Brain microvascular endothelial cell (primary cell): Measurements from ENCODE around the gene LYRM7.

ENCODE experiments used
- DNase-seq: peaks from one replicate; pipeline ENCODE4 v3.0.0-alpha.2; 2020
- H3K27ac ChIP-seq: fragments of 250-450 bp; sonication (Bioruptor Pico); 2 replicates; pipeline ENCODE4 v1.5.1; 2020; ENCODE audit warnings: mild to moderate bottlenecking, moderate library complexity
- H3K27me3 ChIP-seq: fragments of 250-450 bp; sonication (Bioruptor Pico); replicated peaks from 2 replicates; pipeline ENCODE4 v1.5.1; 2020; ENCODE audit warnings: mild to moderate bottlenecking
- H3K36me3 ChIP-seq: fragments of 250-450 bp; sonication (Bioruptor Pico); replicated peaks from 2 replicates; pipeline ENCODE4 v1.5.1; 2020; ENCODE audit warnings: mild to moderate bottlenecking
- H3K4me3 ChIP-seq: 2 replicates; pipeline ENCODE4 v1.5.1; 2011; ENCODE audit warnings: low read depth, mild to moderate bottlenecking, control low read depth, low read length, moderate library complexity
- in situ Hi-C: cut with HindIII; loops from 2 replicates; pipeline ENCODE4 v1.10.0; 2017; ENCODE audit warnings: low sequenced_read_pairs, low pct_ligation_motif_present
- TF ChIP-seq, protein P1 (sequence below): IDR thresholded peaks from 2 replicates; pipeline ENCODE4 v1.5.1; 2011; ENCODE audit warnings: low read depth, mild to moderate bottlenecking, moderate library complexity, low read length, control low read depth, inconsistent platforms; ENCODE audit errors: missing control alignments

Gene LYRM7

DNA sequence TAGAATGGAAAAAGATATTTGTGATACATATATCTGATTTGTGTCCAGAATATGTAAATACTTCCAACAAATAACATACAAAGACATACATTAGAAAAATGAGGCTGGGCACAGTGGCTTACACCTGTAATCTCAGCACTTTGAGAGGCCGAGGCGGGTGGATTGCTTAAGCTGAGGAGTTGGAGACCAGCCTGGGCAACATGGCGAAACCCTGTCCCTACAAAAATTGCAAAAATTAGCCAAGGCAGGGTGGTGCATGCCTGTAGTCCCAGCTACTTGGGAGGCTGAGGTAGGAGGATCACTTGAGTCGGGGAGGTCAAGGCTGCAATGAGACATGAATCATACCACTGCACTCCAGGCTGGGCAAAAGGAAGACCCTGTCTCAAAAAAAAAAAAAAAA lies 47.0 kb downstream of the LYRM7 start:
- no peak overlapping the region for H3K4me3 ChIP-seq
- TF ChIP-seq, protein P1, sequence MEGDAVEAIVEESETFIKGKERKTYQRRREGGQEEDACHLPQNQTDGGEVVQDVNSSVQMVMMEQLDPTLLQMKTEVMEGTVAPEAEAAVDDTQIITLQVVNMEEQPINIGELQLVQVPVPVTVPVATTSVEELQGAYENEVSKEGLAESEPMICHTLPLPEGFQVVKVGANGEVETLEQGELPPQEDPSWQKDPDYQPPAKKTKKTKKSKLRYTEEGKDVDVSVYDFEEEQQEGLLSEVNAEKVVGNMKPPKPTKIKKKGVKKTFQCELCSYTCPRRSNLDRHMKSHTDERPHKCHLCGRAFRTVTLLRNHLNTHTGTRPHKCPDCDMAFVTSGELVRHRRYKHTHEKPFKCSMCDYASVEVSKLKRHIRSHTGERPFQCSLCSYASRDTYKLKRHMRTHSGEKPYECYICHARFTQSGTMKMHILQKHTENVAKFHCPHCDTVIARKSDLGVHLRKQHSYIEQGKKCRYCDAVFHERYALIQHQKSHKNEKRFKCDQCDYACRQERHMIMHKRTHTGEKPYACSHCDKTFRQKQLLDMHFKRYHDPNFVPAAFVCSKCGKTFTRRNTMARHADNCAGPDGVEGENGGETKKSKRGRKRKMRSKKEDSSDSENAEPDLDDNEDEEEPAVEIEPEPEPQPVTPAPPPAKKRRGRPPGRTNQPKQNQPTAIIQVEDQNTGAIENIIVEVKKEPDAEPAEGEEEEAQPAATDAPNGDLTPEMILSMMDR = no peak
- in situ Hi-C loops = no loop called here
- no peaks in the 10 kb centered on the region for H3K27me3 ChIP-seq
- no peak for DNase-seq
- no peaks in the 10 kb centered on the region for H3K36me3 ChIP-seq
- no peak overlapping the region for H3K27ac ChIP-seq

DNA sequence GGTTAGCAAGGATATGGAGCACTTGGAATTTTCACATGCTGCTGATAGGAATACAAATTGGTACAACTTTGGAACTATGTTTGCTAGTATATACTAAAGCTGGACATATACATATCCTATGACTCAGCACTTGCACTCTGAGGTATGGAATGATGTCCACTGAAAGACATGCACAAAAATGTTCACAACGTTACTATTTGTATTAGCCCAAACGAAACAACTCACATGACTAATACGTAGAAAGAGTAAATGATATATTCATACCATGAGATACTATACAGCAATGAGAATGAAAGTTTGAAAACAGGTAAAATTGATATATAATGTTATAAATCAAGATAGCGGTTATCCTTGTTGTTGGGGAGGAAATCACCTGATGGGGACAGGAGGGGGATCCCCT lies 47.6 kb downstream of the LYRM7 start:
- in situ Hi-C loops = no loop called here
- H3K36me3 ChIP-seq = no peaks in the 10 kb centered on the region
- TF ChIP-seq, protein P1 = no peak
- H3K27me3 ChIP-seq = no peaks in the 10 kb centered on the region
- H3K4me3 ChIP-seq = no peak overlapping the region
- H3K27ac ChIP-seq = peak overlapping the region; percentile 61
- DNase-seq = peak; percentile 61

DNA sequence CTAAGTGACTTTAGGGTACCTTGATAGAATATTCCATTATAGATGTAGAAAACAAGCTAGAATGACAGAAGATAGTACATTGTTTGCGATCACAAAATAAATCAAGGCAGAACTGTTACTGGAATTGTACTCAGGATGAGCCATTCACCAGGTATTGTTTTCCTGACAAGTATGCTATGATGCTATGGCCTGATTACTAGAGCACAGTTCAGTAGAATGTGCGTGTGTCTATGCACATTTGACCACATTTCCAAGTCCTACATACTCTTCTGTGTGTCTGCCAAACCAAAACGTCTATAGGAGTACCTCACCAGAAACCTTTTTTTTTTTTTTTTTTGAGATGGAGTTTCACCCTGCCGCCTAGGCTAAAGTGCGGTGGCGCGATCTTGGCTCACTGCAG lies 49.8 kb downstream of the LYRM7 start:
- TF ChIP-seq, protein P1 = no peak
- Histone ChIP-seq H3K27me3 (no peaks in the 10 kb centered on the region), H3K27ac (no peak overlapping the region), H3K4me3 (no peak overlapping the region), H3K36me3 (no peaks in the 10 kb centered on the region)
- no peak for DNase-seq
- in situ Hi-C loops = no loop called here

DNA sequence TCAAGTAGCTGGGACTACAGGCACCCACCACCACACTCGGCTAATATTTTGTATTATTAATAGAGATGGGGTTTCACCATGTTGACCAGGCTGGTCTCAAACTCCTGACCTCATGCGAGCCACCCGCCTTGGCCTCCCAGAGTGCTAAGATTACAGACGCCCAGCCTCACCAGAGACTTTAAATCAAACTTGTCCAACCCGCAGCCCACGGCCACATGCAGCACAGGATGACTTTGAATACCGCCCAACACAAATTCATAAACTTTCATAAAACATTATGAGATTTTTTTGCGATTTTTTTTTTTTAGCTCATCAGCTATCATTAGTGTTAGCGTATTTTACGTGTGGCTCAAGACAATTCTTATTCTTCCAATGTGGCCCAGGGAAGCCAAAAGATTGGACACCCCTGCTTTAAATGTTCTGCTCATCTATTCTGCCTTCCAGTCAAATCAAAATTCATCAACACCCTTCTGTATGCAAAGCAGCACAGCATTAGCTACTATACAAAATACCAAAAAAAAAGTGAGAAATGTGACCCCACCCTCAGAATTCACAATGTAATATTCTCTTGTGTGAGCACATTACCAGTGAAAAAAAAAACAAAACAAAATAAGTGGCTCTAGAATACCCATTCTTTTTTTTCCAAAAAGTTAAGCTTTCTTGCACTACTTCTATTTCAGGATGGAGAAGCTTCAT lies 50.4 kb downstream of the LYRM7 start:
- TF ChIP-seq, protein P1 = no peak
- in situ Hi-C loops = no loop called here

DNA sequence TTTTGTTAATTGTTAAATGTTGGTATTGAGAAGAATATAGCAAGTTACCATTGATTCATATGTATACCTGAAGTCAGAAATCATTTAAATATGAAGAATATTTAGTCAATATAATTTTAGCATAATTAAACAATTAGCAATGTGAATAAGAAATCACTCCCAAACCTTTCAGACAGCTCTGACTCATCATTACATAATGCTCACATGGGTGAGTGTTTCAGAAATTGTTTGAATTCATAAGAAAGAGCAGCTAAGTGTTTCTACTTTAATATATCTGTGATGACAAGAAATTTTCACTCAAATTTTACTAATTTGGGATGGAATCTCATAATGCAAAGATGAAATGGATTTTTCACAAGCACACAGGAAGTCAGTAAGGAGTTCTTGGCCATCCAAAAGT lies 51.1 kb downstream of the LYRM7 start:
- no peaks in the 10 kb centered on the region for H3K27me3 ChIP-seq
- no peak overlapping the region for H3K27ac ChIP-seq
- H3K36me3 ChIP-seq = no peaks in the 10 kb centered on the region
- peak; percentile 25 for DNase-seq
- in situ Hi-C loops = no loop called here
- H3K4me3 ChIP-seq = no peak overlapping the region
- TF ChIP-seq, protein P1 = no peak

More for the DNA sequence above, 50.4 kb downstream of the LYRM7 start:
- Histone ChIP-seq H3K4me3 (no peak overlapping the region), H3K27ac (no peak overlapping the region), H3K36me3 (no peaks in the 10 kb centered on the region), H3K27me3 (no peaks in the 10 kb centered on the region)
- no peak for DNase-seq

DNA sequence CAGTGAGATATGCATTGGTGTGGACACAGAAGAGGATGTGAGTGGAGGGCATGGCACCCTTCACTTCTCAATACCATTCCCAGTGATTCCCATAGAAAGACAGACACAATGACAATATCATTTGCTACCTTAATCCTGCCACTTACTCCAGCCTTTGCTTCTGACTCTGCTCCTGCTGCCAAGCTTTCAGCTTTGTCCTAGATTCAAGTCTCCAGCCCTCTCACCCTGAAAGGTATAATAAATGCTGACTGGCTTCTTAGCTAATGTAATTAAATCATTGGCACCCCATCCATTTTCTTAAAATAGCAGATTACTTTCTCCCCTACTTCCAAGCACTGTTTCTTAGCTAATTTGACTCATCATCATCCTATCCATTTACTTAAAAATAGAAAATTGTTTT lies 52.0 kb downstream of the LYRM7 start:
- TF ChIP-seq, protein P1 = no peak
- Histone ChIP-seq H3K27me3 (no peaks in the 10 kb centered on the region), H3K4me3 (no peak overlapping the region), H3K36me3 (no peaks in the 10 kb centered on the region), H3K27ac (no peak overlapping the region)
- in situ Hi-C loops = no loop called here
- DNase-seq = no peak
